HT-29 (cell line): ENCODE results near the gene NFIX. TPM values are rescaled to one million over a fixed set of nuclear protein-coding genes. Genes with fewer than 3 reads are reported as not detected.

Source experiments
- DNase-seq: peaks from one replicate; pipeline ENCODE4 v3.0.0-alpha.2; 2015; ENCODE audit warnings: low spot score
- total RNA-seq: library from RNA; depleted of rRNA; stranded (reverse); fragments of >200 nt; shearing (Covaris generic); gene quantifications from 2 replicates; pipeline ENCODE4 v1.2.3, GENCODE V29; 2014

Gene NFIX
- total RNA-seq, 1 experiment from 2014 or later = 22.4 TPM

GRCh38 chr19:13071444-13072187, 76.3 kb downstream of the NFIX start:
- no peak for DNase-seq

- DNase-seq = no peak
Measured at GRCh38 chr19:13072188-13072908, 77.1 kb downstream of the NFIX start.

- no peak for DNase-seq
Measured at GRCh38 chr19:13073263-13073662, 78.0 kb downstream of the NFIX start.

GRCh38 chr19:13074378-13074777, 79.1 kb downstream of the NFIX start:
- no peak for DNase-seq

GRCh38 chr19:13076320-13076719, 81.0 kb downstream of the NFIX start:
- DNase-seq = no peak

GRCh38 chr19:13076787-13077186, 81.5 kb downstream of the NFIX start:
- no peak for DNase-seq

- DNase-seq = no peak
Measured at GRCh38 chr19:13077240-13077639, 82.0 kb downstream of the NFIX start.

- no peak for DNase-seq
Measured at GRCh38 chr19:13078381-13078780, 83.1 kb downstream of the NFIX start.

- peak; percentile 56 for DNase-seq
Measured at GRCh38 chr19:13078897-13079541, 83.7 kb downstream of the NFIX start.

GRCh38 chr19:13079542-13079986, 84.3 kb downstream of the NFIX start:
- peak; percentile 49 for DNase-seq

GRCh38 chr19:13082192-13083007, 87.1 kb downstream of the NFIX start:
- no peak for DNase-seq

GRCh38 chr19:13083008-13083404, 87.7 kb downstream of the NFIX start:
- no peak for DNase-seq

- DNase-seq = no peak
Measured at GRCh38 chr19:13083627-13084026, 88.4 kb downstream of the NFIX start.

GRCh38 chr19:13085666-13086065, 90.4 kb downstream of the NFIX start:
- no peak for DNase-seq

- no peak for DNase-seq
Measured at GRCh38 chr19:13086341-13086740, 91.1 kb downstream of the NFIX start.

- DNase-seq = no peak
Measured at GRCh38 chr19:13087295-13087694, 92.0 kb downstream of the NFIX start.

- no peak for DNase-seq
Measured at GRCh38 chr19:13087795-13088537, 92.7 kb downstream of the NFIX start.

GRCh38 chr19:13089139-13089856, 94.0 kb downstream of the NFIX start:
- no peak for DNase-seq

- DNase-seq = no peak
Measured at GRCh38 chr19:13089857-13090507, 94.7 kb downstream of the NFIX start.
